K562 (cell line): ENCODE data around the gene MCEMP1. TPM values are rescaled to one million over a fixed set of nuclear protein-coding genes. Genes with fewer than 3 reads are reported as not detected.
A peak's percentile ranks its signal among the peaks of the same experiment; 100 is the strongest.

Experiments used
- ARID1B ChIP-seq: fragments of 450-650 bp; IDR thresholded peaks from 2 replicates; pipeline ENCODE4 v1.6.1; 2016; ENCODE audit warnings: antibody characterized with exemption, mild to moderate bottlenecking, inconsistent platforms
- BCOR ChIP-seq: fragments of 450-650 bp; IDR thresholded peaks from 2 replicates; pipeline ENCODE4 v1.6.1; 2016
- CBFA2T2 ChIP-seq: fragments of 450-650 bp; conservative IDR thresholded peaks from 2 replicates; pipeline ENCODE4 v1.6.1; 2017; ENCODE audit warnings: mild to moderate bottlenecking
- CBFA2T3 ChIP-seq: fragments of 450-650 bp; IDR thresholded peaks from 2 replicates; pipeline ENCODE4 v1.6.1; 2017
- CCNT2 ChIP-seq: IDR thresholded peaks from 2 replicates; pipeline ENCODE4 v1.6.1; 2011; ENCODE audit warnings: borderline replicate concordance, low read depth, mild to moderate bottlenecking, moderate library complexity, mixed read lengths, low read length; ENCODE audit not compliant: insufficient read length; ENCODE audit errors: extremely low read depth
- FOXA1 ChIP-seq: fragments of 450-650 bp; IDR thresholded peaks from 2 replicates; pipeline ENCODE4 v1.6.1; 2016; ENCODE audit warnings: mild to moderate bottlenecking, borderline replicate concordance
- MAFK ChIP-seq: IDR thresholded peaks from 2 replicates; pipeline ENCODE4 v1.6.1; 2011; ENCODE audit warnings: low read length, improper control_type of control experiment
- MTF1 ChIP-seq: fragments of 250-450 bp; sonication (Bioruptor Pico); IDR thresholded peaks from 2 replicates; pipeline ENCODE4 v1.9.0; 2021; ENCODE audit warnings: moderate library complexity, mild to moderate bottlenecking, inconsistent platforms, borderline replicate concordance
- NCOA2 ChIP-seq, 2 experiments: fragments of 450-650 bp; IDR thresholded peaks; 2 replicates each; pipeline ENCODE4 v1.6.1; 2018; ENCODE audit warnings: mild to moderate bottlenecking in 2 of 2, moderate library complexity in 1 of 2; ENCODE audit not compliant: partially characterized antibody in 2 of 2
- NFIC ChIP-seq: fragments of 450-650 bp; IDR thresholded peaks from 2 replicates; pipeline ENCODE4 v1.6.1; 2017; ENCODE audit warnings: mild to moderate bottlenecking, inconsistent platforms
- PML ChIP-seq: IDR thresholded peaks from 2 replicates; pipeline ENCODE4 v1.6.1; 2012; ENCODE audit warnings: low read length, inconsistent platforms
- RBM25 ChIP-seq: fragments of 200-400 bp; formaldehyde crosslinking; IDR thresholded peaks from 2 replicates; pipeline ENCODE4 v1.6.1; 2018; ENCODE audit warnings: low read length, low read depth, moderate library complexity; ENCODE audit not compliant: severe bottlenecking
- SOX6 ChIP-seq: fragments of 450-650 bp; IDR thresholded peaks from 2 replicates; pipeline ENCODE4 v1.6.1; 2014; ENCODE audit warnings: mild to moderate bottlenecking
- SP1 ChIP-seq: sonication (generic); formaldehyde crosslinking; IDR thresholded peaks from 2 replicates; pipeline ENCODE4 v1.8.1; 2022; ENCODE audit warnings: mild to moderate bottlenecking, missing genetic modification reagents
- TCF3 ChIP-seq: sonication (generic); formaldehyde crosslinking; IDR thresholded peaks from 2 replicates; pipeline ENCODE4 v1.4.0; 2020; ENCODE audit warnings: mild to moderate bottlenecking, missing genetic modification reagents
- polyA plus RNA-seq, 8 experiments: library from polyadenylated mRNA; depleted of rRNA in 4 of 8; stranded (reverse) in 5 of 8; unstranded in 3 of 8; fragments of >200 nt; fragmentation: Nextera tagmentation in 2 of 8; fragmentation: Illumina TruSeq in 1 of 8; extraction: Ambion mirVana in 2 of 8; extraction: Trizol in 1 of 8; gene quantifications; 2 replicates each; pipeline versions ENCODE4 v1.2.1 to v1.2.3, GENCODE V29; 2011 to 2014; ENCODE audit warnings: inconsistent platforms in 1 of 8, missing spikeins in 1 of 8
- total RNA-seq, 7 experiments: library from RNA; depleted of rRNA in 6 of 7; stranded (reverse); fragments of >200 nt in 6 of 7; fragmentation: Illumina TruSeq in 2 of 7; extraction: Trizol in 2 of 7; gene quantifications; 2 replicates each; pipeline versions ENCODE4 v1.2.1 to v1.2.3, GENCODE V29; 2011 to 2021; ENCODE audit warnings: low replicate concordance in 1 of 7
- TF ChIP-seq, protein P1 (sequence below), 2 experiments: fragments of 150-350 bp in 1 of 2; IDR thresholded peaks; 2 replicates each; pipeline ENCODE4 v1.6.1; 2012 to 2016; ENCODE audit warnings: low read depth in 2 of 2, low read length in 2 of 2, mild to moderate bottlenecking in 1 of 2, moderate library complexity in 1 of 2
- TF ChIP-seq, protein P2 (sequence below): fragments of 200-800 bp; sonication (Bioruptor generic); IDR thresholded peaks from 2 replicates; pipeline ENCODE4 v1.6.1; 2017; ENCODE audit warnings: missing genetic modification characterization, missing compliant biosample characterization
- TF ChIP-seq, protein P3 (sequence below): fragments of 250-450 bp; sonication (Bioruptor Pico); IDR thresholded peaks from 2 replicates; pipeline ENCODE4 v1.4.0; 2020; ENCODE audit warnings: mild to moderate bottlenecking, moderate library complexity, borderline replicate concordance
- TF ChIP-seq, protein P4 (sequence below): sonication (generic); IDR thresholded peaks from 2 replicates; pipeline ENCODE4 v1.6.1; 2016

Gene MCEMP1
- total and polyA plus RNA-seq, 9 of the 15 experiments (the other 6 are each of a cell fraction or from before 2014, with no cell fraction given) = 0.11 to 1.8 (median 0.51) TPM

DNA sequence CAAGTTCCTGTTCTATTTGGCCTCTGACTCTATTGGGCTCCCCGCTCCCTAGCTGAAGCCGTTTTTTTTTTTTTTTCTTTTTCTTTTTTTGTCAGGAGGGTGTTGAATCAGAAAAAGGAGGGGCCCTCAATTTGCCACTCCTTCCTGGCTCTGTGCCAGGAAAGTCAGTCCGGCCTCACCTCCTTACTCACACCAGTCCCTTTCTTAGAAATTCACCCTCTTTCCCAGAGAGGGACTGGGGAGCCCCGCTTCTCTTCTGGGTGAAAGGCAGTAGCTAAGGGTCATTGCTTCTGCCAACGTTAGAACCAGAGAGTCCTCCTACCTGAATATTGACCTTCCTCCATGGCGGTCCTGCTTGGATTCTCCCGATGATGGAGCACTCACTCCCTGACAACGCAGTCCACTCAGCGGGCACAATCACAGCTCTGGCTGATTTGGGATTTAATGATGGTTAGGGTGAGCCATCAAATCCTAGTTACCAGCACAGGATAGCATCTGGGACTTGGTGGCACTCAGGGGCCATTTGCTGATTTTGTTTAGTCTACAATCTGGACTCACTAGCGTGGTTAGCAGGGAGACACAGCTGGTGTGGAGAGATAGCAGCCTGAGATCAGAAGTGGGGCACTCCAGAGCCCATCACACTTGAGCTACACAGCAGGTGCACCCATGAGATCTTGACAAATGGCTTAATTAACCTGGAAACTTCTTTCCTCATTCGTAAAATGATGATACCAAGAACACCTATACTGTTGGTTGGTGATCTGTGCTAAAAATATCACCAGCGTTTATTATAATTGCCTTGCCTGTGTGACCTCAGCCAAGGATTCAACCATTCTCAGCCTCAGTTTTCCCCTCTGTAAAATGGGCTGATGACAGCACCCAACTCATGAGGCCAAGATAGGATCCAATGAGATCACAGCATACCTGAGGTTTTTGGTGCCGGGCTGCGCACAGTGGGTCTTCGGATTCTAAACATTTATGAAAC is 22.8 kb downstream of the MCEMP1 start (continued):
- 0 out of 2 replicates have a peak, but pooled peaks have one; percentile 16 for TF ChIP-seq SOX6
- TF ChIP-seq ARID1B = peak; percentile 87
- TF ChIP-seq TCF3 (CRISPR knock-in tag) = peak; percentile 88
- TF ChIP-seq FOXA1 = no peak
- TF ChIP-seq, protein P1, sequence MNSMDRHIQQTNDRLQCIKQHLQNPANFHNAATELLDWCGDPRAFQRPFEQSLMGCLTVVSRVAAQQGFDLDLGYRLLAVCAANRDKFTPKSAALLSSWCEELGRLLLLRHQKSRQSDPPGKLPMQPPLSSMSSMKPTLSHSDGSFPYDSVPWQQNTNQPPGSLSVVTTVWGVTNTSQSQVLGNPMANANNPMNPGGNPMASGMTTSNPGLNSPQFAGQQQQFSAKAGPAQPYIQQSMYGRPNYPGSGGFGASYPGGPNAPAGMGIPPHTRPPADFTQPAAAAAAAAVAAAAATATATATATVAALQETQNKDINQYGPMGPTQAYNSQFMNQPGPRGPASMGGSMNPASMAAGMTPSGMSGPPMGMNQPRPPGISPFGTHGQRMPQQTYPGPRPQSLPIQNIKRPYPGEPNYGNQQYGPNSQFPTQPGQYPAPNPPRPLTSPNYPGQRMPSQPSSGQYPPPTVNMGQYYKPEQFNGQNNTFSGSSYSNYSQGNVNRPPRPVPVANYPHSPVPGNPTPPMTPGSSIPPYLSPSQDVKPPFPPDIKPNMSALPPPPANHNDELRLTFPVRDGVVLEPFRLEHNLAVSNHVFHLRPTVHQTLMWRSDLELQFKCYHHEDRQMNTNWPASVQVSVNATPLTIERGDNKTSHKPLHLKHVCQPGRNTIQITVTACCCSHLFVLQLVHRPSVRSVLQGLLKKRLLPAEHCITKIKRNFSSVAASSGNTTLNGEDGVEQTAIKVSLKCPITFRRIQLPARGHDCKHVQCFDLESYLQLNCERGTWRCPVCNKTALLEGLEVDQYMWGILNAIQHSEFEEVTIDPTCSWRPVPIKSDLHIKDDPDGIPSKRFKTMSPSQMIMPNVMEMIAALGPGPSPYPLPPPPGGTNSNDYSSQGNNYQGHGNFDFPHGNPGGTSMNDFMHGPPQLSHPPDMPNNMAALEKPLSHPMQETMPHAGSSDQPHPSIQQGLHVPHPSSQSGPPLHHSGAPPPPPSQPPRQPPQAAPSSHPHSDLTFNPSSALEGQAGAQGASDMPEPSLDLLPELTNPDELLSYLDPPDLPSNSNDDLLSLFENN (IDR thresholded peaks at IDR 0.05; ENCODE audit: low read depth in 2 of 2, low read length in 2 of 2) = peak in 1 of 2 experiments; percentile 20; a peak in 1 of 4 replicates
- peak; percentile 91 for TF ChIP-seq CBFA2T3
- peak; percentile 88 for TF ChIP-seq CBFA2T2
- TF ChIP-seq, protein P2, sequence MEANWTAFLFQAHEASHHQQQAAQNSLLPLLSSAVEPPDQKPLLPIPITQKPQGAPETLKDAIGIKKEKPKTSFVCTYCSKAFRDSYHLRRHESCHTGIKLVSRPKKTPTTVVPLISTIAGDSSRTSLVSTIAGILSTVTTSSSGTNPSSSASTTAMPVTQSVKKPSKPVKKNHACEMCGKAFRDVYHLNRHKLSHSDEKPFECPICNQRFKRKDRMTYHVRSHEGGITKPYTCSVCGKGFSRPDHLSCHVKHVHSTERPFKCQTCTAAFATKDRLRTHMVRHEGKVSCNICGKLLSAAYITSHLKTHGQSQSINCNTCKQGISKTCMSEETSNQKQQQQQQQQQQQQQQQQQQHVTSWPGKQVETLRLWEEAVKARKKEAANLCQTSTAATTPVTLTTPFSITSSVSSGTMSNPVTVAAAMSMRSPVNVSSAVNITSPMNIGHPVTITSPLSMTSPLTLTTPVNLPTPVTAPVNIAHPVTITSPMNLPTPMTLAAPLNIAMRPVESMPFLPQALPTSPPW (CRISPR knock-in tag) = 0 out of 2 replicates have a peak, but pooled peaks have one; percentile 12
- no peak for TF ChIP-seq MAFK
- TF ChIP-seq SP1 (CRISPR knock-in tag) = no peak
- TF ChIP-seq NCOA2 (IDR thresholded peaks at IDR 0.05; ENCODE audit: partially characterized antibody in 2 of 2) = peak in 1 of 2 experiments; percentile 47
- peak; percentile 35 for TF ChIP-seq CCNT2
- TF ChIP-seq MTF1 (CRISPR knock-in tag) = no peak
- peak; percentile 100 for TF ChIP-seq NFIC
- TF ChIP-seq, protein P3, sequence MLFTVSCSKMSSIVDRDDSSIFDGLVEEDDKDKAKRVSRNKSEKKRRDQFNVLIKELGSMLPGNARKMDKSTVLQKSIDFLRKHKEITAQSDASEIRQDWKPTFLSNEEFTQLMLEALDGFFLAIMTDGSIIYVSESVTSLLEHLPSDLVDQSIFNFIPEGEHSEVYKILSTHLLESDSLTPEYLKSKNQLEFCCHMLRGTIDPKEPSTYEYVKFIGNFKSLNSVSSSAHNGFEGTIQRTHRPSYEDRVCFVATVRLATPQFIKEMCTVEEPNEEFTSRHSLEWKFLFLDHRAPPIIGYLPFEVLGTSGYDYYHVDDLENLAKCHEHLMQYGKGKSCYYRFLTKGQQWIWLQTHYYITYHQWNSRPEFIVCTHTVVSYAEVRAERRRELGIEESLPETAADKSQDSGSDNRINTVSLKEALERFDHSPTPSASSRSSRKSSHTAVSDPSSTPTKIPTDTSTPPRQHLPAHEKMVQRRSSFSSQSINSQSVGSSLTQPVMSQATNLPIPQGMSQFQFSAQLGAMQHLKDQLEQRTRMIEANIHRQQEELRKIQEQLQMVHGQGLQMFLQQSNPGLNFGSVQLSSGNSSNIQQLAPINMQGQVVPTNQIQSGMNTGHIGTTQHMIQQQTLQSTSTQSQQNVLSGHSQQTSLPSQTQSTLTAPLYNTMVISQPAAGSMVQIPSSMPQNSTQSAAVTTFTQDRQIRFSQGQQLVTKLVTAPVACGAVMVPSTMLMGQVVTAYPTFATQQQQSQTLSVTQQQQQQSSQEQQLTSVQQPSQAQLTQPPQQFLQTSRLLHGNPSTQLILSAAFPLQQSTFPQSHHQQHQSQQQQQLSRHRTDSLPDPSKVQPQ (CRISPR knock-in tag) = no peak
- peak; percentile 55; the same call in 1 of the 2 replicates for TF ChIP-seq PML
- TF ChIP-seq, protein P4, sequence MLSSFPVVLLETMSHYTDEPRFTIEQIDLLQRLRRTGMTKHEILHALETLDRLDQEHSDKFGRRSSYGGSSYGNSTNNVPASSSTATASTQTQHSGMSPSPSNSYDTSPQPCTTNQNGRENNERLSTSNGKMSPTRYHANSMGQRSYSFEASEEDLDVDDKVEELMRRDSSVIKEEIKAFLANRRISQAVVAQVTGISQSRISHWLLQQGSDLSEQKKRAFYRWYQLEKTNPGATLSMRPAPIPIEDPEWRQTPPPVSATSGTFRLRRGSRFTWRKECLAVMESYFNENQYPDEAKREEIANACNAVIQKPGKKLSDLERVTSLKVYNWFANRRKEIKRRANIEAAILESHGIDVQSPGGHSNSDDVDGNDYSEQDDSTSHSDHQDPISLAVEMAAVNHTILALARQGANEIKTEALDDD = peak; percentile 90
- TF ChIP-seq RBM25 = peak; percentile 97
- peak; percentile 96 for TF ChIP-seq BCOR
